HPDE6-E6E7 (cell line): ENCODE measurements around the gene EVPLL.
"Not testable (repeated sequence)": the region's sequence is repeated elsewhere in the genome, so short reads cannot be mapped to it uniquely, and the experiment has no call there.

Source experiments
- DNase-seq: peaks from one replicate; pipeline ENCODE4 v3.0.0; 2011; ENCODE audit warnings: missing footprints; ENCODE audit errors: extremely low spot score

Gene EVPLL

GRCh38 chr17:18423015-18423414, 45.4 kb downstream of the EVPLL start:
- not testable (repeated sequence) for DNase-seq

- DNase-seq = not testable (repeated sequence)
Observed at GRCh38 chr17:18425593-18425992, 48.0 kb downstream of the EVPLL start.

- DNase-seq = not testable (repeated sequence)
Observed at GRCh38 chr17:18426639-18427038, 49.1 kb downstream of the EVPLL start.

- not testable (repeated sequence) for DNase-seq
Observed at GRCh38 chr17:18432206-18432605, 54.6 kb downstream of the EVPLL start.
